Bladder microvascular endothelial cell (primary cell): ENCODE measurements around the gene NEK8. TPM values are rescaled to one million over a fixed set of nuclear protein-coding genes. Genes with fewer than 3 reads are reported as not detected.

ENCODE experiments used
- total RNA-seq: library from RNA; depleted of rRNA; stranded (reverse); fragments of >200 nt; gene quantifications from 2 replicates; pipeline ENCODE4 v1.2.3, GENCODE V29; 2014

The NEK8 gene
- total RNA-seq = 0.81 and 2.3 TPM in 2 replicates

DNA sequence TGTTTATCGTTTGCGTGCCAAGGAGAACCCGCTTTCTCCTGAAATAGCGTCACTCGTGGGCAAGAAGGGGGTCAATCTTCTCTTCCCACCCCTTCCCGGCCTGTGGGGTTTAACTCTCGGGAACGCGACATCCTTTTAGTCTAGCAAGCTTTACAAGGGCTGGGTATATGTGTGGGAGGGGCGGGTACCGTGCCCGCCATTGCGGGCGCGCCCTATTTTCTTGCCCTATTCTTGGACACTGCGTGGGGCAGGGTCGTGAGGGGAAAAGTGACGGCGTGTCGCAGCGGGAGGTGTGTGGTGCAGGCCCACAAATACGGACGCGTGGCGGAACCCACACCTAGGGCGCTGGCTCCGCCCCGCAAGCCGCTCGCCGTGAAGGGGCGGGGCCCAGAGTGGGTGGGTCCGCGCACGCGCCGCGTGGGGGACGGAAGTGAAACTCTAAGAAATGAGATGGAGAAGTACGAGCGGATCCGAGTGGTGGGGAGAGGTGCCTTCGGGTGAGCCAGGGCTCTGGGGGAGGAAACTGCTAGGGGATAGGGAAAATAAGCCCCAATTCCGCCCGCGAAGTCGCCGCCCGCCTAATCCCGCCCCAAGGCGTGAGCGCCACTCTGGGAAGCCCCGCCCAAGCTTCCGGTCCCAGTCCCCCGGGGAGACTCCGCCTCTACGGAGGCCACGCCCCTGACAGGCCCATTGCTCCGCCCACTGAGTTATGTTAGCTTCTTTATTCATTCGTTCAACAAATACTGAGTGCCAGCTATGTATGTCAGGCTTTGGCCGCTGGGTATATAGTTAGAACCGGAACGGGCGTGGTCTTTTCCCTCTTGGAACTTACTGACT, at the start of gene NEK8:
TSS of gene NEK8 (plus strand) at position 425 of the 837 bp plus-strand sequence. CDS start at position 451, 26 bp downstream.

DNA sequence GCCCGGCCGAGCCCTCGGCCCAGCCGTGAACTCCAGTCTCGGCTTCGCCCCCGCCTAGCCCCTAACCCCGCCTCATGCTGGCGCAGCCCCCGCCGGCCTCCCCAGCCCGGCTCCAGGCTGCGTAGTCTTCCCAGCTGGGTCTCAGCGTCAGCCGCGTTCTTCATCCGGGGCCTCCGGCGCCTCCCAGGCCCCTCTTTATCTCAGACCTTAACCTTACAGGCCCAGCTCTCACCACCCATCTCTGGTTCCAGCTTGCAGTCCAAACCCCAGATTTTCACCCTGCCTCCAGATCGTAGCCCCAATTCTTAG, 16.9 kb upstream of the NEK8 start, which contains the start of gene PROCA1:
TSS of gene PROCA1 (minus strand) at position 166 of the 309 bp plus-strand sequence. CDS start 228 bp downstream, outside the sequence.

DNA sequence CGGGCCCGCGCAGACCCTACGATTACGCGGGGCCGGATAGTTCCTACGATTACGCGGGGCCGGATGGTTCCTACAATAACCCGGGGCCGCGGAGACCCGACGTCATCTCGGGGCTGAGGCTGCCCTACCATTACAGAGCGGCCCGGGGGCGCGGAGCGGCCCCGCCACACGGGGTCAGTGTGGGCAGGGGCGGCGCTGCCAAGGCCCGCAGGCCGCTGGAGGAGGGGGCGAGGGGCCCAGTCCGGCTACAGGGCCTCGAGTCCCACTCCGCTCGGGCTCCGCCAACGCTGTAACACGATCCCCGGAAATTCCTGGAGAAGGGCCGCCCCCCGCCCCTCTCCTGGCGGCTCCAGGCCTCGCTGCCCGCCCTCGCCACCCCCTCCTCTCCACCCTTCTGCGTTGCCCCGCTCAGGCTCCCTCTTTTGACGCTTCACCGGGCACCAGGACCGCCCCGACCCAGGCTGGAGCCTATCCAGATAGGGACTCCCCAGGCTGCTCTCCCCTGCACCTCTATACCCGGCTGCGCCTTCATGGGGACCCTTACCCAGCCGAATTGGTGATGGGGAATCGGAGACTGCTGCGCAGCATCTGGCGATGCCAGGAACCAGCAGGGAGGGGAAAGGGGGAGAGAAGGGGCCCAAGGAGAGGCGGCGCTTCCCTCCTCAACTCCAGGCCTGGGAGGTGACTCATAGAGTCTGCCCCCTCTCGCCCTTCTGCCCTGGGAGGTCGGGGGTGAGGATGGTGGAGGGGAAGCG, 10.8 kb upstream of the NEK8 start, which contains the start of gene RAB34:
TSS of gene RAB34 (minus strand) at position 291 of the 755 bp plus-strand sequence. CDS start 602 bp downstream, outside the sequence.

DNA sequence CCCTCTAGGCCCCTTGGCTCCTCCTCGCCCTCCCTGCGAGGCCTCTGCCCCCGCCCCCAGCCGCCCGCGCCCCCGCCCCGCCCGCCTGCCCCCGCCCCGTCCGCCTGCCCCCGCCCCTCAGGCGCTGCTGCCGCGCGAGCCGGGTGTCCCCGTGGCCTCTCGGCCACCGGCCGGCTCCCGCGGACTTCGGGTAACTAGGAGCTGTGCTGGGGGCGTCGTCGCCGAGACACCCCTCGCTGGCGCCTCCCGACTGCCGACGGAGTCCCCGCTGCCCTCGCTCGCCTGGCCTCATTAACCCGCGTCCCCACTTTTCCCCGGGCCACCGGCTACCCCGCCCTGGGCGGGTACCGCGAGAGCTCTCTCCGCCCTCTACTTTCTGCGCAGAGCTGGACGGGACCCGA, 2.4 kb upstream of the NEK8 start, which contains the start of gene TLCD1:
TSS of gene TLCD1 (minus strand) at position 8 of the 401 bp plus-strand sequence. CDS start 136 bp downstream, outside the sequence.

DNA sequence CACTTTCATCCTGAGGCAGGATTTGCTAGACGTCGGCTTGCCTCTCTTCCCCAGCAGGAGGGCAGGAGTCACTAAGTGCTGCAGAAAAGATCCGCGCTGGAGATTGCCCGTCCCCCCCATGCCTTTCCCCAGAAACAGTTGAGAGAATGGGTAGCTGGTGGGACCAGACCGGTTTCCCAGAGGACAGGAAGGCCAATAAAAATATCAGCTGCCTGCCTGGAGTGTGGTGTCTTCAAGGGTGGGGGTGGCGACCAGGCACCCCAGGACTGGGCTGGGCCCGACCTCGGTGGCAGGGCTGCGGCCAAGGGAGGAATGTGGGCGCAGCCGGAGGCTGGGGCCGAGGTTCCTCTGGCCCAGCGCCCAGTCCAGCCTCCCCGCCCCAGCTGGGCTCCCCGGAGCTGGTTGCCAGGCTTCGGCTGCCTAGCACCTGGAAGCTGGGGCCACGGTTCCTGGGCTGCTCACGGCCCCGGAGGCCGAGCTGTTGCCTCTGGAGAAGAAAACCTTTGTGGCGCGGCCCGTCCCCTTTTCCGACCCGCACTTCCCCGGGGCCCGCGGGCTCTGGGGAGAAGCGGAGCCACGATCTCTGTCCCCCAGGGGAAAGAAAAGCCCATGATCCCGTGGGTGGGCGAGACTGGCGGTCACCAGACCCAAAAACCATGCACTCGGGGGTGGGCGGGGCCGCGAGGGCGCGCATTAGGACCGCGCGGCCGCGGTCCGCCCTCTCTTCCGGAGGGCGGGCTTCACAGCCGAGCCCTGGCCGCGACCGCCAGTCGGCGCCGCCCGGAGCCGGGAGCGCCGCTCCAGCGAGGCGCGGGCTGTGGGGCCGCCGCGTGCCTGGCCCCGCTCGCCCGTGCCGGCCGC, 14.9 kb downstream of the NEK8 start, which contains the start of gene TRAF4:
TSS of gene TRAF4 (plus strand) at position 769 of the 861 bp plus-strand sequence. CDS start 102 bp downstream, outside the sequence.

Other genes with a start within 250 kb of the NEK8 start
- gene FOXN1, start 222.4 kb upstream of the NEK8 start, total RNA-seq = not detected in 2 replicates
- gene UNC119, start 176.2 kb upstream of the NEK8 start, total RNA-seq = 14.4 and 28.1 TPM in 2 replicates
- 31.7 and 72.4 TPM in 2 replicates for gene PIGS, start 157.3 kb upstream of the NEK8 start, total RNA-seq
- gene ALDOC, start 151.9 kb upstream of the NEK8 start, total RNA-seq = 19.6 and 25.0 TPM in 2 replicates
- gene SPAG5, start 129.8 kb upstream of the NEK8 start, total RNA-seq = 24.1 and 30.4 TPM in 2 replicates
- gene RSKR, start 114.6 kb upstream of the NEK8 start, total RNA-seq = 3.7 and 9.4 TPM in 2 replicates
- gene BLTP2, start 83.6 kb upstream of the NEK8 start, total RNA-seq = 145 and 212 TPM in 2 replicates
- 62.8 and 78.0 TPM in 2 replicates for gene SDF2, start 66.9 kb upstream of the NEK8 start, total RNA-seq
- 29.0 and 82.1 TPM in 2 replicates for gene SUPT6H, start 66.6 kb upstream of the NEK8 start, total RNA-seq
- gene PROCA1, start 16.9 kb upstream of the NEK8 start, total RNA-seq = 0.57 and 1.1 TPM in 2 replicates
- 8.9 and 18.1 TPM in 2 replicates for gene RAB34, start 10.9 kb upstream of the NEK8 start, total RNA-seq
- gene RPL23A, start 8.8 kb upstream of the NEK8 start, total RNA-seq = 621 and 681 TPM in 2 replicates
- gene TLCD1, start 2.6 kb upstream of the NEK8 start, total RNA-seq = 0.63 and 1.3 TPM in 2 replicates
- 28.8 and 31.6 TPM in 2 replicates for gene TRAF4, start 15.2 kb downstream of the NEK8 start, total RNA-seq
- 2.9 and 13.6 TPM in 2 replicates for gene FAM222B, start 114.0 kb downstream of the NEK8 start, total RNA-seq
- gene ERAL1, start 126.2 kb downstream of the NEK8 start, total RNA-seq = 16.4 and 32.5 TPM in 2 replicates
- gene FLOT2, start 168.9 kb downstream of the NEK8 start, total RNA-seq = 96.7 and 191 TPM in 2 replicates
- gene DHRS13, start 174.3 kb downstream of the NEK8 start, total RNA-seq = 7.4 and 12.3 TPM in 2 replicates
- gene PHF12, start 222.7 kb downstream of the NEK8 start, total RNA-seq = 5.3 and 22.2 TPM in 2 replicates